NCI-H2171 treated with DMSO at 0.1 percent for 48 hours (cell line): ENCODE results near the gene RNFT2.
"Not testable (repeated sequence)": the region's sequence is repeated elsewhere in the genome, so short reads cannot be mapped to it uniquely, and the experiment has no call there.

Experiments used
- DNase-seq: peaks from one replicate; lab custom pipeline; 2025; lab: John Stamatoyannopoulos, UW

RNFT2 gene

DNA sequence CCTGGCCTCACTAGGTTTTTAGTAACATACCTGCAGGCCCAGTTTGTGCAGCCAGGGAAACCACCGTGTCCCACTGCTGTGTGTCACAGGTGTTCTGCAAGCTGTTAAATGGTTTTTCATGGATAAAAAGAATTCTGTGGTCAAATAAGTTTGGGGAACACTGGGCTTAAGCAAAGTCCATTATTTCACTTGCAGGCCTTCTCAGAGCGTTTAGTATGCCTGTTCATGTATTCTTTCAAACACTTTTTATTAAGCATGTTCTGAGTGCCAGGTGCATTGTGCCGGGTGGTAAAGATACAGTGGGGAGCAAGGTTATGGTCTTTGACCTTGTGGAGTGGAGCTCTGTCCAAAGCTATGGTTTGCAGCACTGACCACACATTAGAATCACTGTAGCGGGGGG, 7.4 kb downstream of the RNFT2 start:
- DNase-seq, result no peak

DNA sequence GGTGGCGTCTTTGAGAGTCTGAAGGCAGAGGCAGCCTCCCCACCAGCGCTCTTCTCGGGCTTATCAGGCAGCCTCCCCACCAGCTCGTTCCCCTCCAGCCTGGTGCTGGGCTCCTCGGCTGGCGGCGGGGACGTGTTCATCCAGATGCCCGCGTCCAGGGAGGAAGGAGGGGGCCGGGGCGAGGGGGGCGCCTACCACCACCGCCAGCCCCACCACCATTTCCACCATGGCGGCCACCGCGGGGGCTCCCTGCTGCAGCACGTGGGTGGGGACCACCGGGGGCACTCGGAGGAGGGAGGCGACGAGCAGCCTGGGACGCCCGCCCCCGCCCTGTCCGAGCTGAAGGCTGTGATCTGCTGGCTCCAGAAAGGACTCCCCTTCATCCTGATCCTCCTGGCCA, 11.8 kb downstream of the RNFT2 start:
- no peak for DNase-seq

DNA sequence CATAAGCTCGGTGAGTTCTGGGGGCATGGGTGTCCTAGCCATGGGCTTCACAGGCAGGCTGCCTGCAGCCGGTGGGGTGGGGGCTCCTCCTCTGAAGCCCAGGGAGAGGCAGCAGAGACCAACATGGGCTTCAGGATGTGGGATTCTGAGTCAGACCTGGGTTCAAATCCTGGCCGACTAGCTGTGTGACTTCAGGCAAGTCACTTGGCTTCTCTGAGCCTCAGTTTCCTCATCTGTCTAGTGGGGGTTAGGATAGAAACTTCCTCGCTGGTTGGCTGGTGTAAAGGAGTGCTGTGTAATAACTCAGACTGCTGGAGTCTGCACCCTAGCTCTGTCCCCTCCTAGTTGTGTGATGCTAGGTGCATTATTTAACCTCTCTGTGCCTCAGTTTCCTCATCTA, 12.2 kb downstream of the RNFT2 start:
- no peak for DNase-seq

DNA sequence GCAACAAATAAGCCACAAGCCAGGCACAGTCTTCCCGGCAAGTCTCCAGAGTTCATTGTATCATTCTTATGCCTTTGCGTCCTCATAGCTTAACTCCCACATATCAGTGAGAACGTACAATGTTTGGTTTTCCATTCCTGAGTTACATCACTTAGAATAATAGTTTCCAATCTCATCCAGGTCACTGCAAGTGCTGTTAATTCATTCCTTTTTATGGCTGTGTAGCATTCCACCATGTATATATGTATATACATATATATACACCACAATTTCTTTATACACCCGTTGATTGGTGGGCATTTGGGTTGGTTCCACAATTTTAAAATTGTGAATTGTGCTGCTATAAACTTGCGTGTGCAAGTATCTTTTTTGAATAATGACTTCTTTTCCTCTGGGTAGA, 16.0 kb downstream of the RNFT2 start:
- DNase-seq, result not testable (repeated sequence)

DNA sequence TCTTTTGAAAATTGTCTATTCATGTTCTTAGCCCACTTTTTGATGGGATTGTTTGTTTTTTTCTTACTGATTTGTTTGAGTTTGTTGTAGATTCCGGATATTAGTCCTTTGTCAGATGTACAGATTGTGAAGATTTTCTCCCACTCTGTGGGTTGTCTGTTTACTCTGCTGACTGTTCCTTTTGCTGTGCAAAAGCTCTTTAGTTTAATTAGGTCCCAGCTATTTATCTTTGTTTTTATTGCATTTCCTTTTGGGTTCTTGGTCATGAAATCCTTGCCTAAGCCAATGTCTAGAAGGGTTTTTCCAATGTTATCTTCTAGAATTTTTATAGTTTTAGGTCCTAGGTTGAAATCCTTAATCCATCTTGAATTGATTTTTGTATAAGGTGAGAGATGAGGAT, 16.7 kb downstream of the RNFT2 start:
- not testable (repeated sequence) for DNase-seq

DNA sequence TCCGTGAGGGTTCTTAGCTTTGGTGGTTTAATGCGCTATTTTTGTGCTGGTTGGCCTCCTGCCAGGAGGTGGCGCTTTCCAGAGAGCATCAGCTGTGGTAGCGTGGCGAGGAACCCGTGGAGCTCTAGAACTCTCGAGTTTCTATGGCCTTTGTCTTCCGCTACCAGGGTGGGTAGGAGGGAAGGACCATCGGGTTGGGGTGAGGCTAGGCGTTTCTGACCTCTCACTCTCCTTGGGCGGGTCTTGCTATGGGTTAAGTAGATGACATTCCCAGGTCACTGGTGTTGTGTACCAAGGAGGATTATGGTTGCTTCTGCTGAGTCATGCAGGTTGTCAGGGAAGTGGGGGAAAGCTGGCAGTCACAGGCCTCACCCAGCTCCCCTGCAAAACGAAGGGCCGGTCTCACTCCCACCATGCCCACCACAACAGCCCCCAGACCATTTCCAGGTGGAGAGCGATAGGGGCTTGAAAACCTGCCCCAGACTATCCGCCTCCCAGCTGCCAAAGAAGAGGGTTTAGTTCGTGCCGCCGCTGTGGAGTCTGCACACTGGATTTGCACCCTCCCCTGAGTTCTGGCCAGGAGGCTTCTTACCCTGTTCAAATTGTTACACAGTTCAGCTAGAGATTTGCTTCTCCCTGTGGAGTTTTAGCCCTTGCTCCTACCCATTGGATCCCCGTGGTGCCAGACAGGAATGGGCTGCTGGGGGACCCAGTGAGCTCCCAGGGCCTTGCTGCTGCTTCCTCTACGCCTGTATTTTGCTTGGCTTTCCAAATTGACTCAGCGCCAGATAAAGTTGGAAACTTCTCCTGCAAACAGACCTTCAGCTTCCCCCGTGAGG, 21.9 kb downstream of the RNFT2 start:
- no peak for DNase-seq

DNA sequence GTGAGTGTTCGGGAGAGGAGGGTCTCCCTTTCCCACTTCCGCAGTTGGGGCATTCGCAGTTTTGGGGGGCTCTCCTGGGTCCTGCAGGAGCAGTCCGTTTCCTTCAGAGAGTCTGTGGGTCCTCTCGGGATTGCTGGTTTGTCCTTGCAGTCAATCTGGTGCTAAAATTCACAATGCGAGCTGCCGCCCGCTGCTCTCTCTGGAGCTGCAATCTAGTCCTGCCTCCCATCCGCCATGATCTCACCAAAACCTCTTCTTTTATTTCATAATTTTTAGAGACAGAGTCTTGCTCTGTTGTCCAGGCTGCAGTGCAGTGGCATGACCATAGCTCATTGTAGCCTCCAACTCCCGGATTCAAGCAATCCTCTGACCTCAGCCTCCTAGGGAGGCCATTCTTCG, 22.5 kb downstream of the RNFT2 start:
- no peak for DNase-seq

DNA sequence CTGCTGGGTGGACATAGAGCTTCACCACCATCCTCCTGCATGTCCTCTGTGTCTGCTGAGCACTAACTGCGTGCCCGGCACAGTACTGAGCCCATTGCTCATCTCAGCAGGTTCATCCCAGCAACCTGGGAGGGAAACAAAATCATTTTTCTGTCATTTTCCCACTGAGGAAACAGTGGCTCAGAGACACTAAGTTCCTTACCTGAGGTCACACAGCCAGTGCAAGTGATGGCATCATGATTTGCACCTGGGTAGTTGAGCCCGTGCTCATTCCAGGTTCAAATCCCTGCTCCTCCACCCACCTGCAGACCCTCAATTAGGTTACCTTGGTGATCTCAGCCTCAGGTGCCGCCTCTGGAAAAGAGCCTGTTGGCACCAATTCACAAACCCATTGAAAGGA, 23.4 kb downstream of the RNFT2 start:
- no peak for DNase-seq

DNA sequence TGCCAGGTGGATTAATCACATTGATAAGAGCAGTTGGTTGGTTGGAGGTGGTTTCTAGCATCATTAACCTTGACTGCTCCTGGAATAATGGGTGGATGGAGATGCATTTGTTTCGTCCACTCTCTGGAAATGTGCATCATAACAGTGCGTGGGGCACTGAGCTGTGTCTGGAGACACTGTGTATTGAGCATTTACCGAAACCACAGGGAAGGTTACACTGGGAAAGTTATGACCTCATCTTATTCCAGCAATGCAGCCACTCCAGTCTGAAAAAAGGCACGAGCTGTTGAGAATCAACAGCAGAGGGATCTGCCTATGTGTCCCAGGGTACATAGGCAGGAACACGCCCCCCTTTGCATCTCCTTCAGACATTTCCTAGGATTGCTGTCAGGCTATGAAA, 27.2 kb downstream of the RNFT2 start:
- DNase-seq, result no peak

DNA sequence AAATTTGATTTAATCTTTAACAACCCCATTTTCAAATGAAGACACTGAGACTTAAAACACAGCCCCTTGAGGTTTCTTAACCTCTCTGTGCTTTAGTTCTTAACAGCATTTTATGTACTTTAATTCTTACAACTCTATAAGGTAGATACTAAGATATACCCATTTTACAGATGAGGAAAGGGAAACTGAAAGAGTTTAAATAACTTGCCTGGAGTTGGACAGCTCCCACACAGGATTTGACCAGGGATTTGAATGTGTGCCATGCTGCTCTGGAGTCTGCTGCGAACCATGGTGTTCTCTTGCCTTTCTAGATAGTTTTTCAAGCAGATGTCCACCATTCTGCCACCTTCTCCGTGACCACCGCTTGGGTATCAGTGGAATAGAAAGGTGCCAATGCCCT, 28.2 kb downstream of the RNFT2 start:
- DNase-seq, result no peak

DNA sequence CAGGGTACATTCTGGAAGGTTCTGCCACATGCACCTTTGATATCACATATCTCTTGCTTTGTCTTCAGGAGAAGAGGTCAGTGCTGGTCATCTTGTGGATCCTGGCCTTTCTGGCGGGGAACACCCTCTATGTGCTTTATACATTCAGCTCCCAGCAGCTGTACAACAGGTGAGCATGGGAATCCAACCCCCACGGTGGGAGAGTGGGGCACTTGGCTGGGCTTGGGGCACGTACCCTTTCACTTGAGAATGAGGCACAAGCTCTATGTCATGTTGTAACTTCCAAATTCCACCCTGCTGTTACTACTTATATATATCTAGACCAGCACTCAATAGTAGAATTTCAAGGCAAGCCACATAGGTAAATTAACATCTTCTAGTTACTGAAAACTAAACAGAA, 28.6 kb downstream of the RNFT2 start:
- no peak for DNase-seq

DNA sequence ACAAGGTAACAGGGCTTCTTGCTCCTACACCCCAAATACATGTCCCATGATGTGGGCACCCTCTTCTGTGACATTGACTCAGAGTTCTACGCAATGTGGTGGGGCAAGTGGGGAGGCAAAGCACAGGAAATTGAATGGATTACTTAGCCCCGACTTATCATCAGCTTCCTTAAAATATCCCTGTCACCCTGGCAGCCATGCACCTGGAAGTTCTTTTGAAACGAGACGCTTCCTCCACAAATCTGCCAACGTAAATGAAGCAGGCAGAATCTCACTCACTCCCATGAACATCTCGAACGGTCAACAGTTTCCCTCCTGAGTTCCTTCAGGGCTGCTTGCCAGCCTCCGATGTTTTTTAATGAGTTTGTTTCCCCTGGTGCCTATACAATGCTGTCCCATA, 33.5 kb downstream of the RNFT2 start:
- no peak for DNase-seq

DNA sequence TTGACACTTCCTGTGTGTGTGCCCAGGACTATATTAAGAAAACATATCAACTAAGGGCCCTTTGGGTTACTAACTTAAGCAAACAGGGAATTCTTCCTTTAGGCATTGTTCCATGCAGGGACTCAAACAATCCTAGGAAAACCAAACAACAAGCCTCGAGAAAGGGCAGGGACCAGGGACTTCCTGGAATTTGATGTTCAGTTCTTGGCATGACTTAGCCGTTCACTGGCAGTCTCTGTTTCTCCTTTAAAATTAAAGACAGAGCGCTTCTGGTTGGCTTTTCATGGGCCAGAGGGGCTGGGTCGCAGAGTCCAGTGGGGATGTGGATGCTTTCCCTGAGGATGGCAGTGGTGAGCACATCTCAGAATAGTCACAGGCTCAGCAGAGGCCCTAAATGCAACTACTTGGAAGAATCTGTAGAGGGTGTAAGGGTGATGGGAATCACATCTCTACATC, 35.2 kb downstream of the RNFT2 start:
- DNase-seq, result no peak

DNA sequence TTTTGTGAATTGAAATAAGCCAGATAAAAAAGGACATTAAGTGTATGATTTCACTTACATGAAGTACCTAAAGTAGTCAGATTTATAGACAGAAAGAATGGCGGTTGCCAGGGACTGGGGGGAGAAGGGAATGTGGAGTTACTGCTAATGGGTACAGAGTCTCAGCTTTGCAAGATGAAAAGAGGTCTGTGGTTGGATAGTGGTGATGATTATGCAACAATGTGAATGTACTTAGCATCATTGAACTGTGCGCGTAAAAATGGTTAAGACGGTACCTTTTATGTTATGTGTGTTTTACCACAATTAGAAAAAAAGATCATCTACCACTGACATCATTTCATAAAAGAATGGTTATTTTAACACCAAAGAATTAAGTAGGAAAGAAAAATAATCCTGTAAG, 35.9 kb downstream of the RNFT2 start:
- no peak for DNase-seq

DNA sequence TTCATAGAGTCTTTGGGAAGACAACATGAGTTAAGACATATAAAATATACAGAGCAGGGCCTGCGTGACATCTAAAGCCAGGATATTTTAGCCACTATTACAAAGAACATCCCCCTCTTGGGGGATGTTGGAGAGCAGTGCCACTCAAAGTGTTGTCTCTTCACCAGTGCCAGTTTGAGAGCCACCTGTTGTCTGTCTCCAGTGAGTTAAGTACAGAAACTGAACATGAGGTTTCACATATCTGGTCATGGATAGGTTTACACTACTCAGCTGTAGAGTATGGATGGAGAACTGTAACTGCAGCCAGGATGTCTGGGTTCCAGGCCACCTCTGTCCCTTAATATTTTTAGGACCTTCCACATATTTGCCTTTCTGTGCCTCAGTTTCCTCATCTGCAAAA, 39.1 kb downstream of the RNFT2 start:
- DNase-seq, result no peak

DNA sequence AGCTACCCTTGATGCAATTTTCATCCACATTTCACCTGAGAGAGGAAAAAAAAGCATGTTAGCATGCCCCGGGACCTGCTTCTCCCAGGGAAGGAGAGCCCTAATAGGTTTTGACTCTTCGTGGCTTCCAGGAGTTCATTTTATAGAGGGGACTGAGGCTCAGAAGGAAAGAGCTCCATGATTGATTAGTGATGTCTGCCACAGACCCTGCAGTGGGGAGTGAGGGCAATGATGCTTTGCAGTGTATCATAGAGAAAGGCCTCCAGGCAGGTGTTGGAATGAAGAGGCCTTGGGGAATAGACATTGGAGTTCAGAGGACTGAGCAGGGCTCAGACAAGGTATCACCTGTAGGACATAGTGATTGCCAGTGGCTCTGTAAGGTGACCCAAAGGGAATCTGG, 41.5 kb downstream of the RNFT2 start:
- no peak for DNase-seq

DNA sequence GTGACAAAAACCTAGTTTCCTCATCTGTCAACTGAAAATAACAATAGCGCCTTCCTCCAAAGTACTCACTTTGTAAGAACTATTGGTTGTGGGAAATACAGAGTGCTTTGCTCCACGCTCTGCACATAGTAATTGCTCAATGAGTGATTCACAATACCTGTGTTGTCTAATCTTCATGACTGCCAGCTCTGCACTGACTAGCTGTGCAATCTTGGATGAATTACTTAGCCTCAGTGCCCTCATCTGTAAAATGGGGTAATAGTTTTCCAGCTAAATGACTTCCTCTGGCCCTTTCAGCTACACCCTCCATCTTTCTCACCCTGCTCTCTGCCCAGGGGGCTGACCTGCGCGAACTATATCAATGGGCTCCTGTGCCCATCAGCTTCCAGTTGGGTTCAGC, 42.8 kb downstream of the RNFT2 start:
- no peak for DNase-seq

DNA sequence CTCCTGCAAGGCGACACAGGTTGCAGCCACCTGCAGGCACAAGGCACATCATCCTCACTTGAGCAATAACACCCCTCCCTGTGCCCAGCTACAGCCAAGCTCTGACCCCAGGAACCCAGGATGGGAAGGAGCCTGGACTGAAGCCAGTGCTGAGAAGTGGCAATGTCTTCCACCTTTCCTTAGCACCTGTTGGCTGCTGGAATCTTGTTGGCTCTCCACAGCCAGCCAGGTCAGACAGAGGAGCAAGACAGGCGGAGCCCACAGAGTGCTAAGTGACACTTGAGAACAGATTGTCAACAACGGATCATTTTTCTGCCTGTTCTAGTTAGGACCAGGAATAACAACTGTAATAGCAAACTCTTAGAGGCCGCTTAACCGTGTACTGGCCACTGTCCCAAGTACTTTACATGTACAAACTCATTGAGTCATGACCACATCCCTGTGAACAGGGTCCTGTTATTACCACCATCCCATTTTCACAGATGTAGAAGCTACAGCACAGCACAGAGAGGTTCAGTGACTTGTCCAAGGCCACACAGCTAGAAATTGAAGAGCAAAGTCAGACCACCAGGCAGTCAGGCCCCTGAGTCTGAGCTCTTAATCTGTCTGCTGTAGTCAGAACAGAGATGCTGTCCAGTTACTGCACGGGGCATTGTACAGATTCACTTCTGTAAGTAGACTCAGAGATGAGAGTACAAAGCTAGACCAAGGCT, 45.6 kb downstream of the RNFT2 start:
- no peak for DNase-seq

DNA sequence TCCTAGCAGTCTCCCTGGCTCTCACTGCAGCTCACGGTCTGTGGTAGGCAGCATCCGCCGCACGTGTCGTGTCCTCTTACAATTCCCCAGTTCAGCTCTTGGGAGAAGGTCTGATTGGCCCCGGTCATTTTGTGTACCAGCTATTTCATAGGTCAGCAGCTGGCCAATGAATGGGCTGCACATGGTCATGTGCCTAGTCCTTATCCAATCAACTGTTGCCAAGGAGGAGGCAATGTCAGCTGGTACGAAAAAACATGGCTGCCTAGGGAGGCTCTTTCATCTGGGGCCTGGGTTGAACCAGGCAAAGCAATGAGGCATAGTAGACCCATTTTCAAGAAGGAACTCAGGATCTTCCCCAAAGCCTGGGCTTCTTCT, 46.1 kb downstream of the RNFT2 start:
- peak; percentile 49 for DNase-seq

DNA sequence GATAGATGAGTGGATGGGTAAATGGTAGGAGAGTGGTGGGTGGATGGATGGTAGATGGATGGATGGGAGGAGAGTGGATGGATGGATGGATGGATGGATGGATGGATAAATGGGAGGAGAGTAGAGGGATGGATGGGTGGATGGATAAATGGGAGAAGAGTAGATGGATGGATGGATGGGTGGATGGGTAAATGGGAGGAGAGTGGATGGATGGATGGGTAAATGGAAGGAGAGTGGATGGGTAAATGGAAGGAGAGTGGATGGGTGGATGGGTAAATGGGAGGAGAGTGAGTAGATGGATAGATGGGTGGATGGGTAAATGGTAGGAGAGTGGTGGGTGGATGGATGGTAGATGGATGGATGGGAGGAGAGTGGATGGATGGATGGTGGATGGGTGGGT, 51.4 kb downstream of the RNFT2 start:
- not testable (repeated sequence) for DNase-seq

DNA sequence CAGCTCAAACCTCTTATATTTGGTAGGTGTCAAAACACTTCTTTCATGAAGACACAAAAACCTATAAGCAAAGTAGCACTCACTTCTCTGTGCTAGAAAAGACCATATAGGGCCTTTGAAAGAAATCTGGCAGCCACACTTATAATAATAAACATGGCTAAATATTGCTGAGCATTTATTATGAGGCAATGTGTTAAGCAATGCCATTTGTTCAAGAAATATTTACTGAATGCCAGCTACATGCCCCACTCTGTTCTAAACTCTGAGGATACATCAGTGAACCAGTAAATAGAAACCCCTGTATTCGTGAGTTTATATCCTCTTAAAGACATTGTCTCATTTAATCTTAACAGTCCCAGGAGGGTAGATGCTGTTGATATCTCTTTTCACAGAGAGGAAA, 52.0 kb downstream of the RNFT2 start:
- no peak for DNase-seq

DNA sequence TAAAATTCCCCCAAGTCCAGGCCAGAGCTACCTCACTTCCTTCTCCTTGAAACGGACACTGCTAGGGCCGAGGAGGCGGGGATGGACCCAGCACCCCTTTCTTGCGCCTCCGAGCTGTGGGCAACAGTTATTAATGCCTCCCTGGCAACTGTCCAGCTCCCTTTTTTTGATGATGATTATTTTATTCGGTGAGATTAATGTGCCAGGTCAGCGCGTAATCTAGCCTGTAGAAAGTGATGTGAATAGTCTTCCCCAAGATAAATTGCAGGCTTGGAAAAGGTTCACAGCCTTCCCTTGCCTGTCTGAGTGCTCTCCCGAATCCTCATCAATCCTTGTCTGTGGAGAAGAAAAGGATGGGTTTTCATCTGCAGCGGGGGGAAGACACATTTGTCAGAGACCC, 54.3 kb downstream of the RNFT2 start:
- DNase-seq, result no peak

DNA sequence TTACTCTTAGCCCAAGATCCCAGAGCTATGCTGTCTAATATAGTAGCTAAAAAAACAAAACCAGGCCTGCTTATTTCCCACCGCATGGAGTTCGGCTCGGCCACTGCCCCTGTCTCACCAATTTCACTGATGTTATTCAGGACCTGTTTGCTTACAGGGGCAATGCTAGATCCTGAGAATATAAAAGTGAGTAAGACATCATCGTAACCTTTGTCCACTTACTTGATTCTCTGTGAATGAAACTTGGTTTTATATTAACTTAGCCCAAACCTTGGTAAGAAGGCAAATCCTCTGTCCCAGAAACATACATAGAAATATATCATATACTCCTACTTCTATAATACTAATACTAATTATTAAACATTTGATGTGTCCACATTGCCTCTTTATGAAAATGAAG, 56.6 kb downstream of the RNFT2 start:
- DNase-seq, result no peak

DNA sequence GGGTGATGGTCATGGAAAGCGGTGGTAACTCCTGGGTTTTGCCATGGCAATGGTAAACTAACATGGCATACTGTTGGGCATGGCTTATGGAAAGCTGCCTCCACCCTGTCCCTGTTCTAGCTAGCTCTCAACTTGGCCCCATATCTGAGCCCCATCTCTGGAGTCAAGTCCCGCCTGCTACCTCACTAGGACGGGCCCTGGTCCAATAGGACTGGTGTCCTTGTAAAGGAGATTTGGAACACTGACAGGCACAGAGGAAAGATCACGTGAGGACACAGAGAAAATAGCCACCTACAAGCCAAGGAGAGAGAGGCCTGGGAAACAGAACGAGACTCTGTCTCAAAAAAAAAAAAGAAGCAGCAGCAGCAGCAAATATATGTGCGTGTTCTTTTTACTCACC, 59.8 kb downstream of the RNFT2 start:
- DNase-seq, result no peak
